T-helper 2 cell treated with Interferon-gamma antibody and Interleukin-4, amounts not matched to agents 100 ng/mL and 5 ng/mL, for 36 hours (primary cell): ENCODE results near the gene C22orf39. TPM values are rescaled to one million over a fixed set of nuclear protein-coding genes. Genes with fewer than 3 reads are reported as not detected.
"Not testable (repeated sequence)": the region's sequence is repeated elsewhere in the genome, so short reads cannot be mapped to it uniquely, and the experiment has no call there.

Experiments
- intact Hi-C: fragments of 100-400 bp; cut with micrococcal nuclease; formaldehyde crosslinking; loops from one replicate; pipeline ENCODE4 v1.15.1; 2023
- total RNA-seq: library from RNA; stranded (reverse); gene quantifications from 2 replicates; pipeline ENCODE4 v1.2.3, GENCODE V29; 2022

C22orf39 gene
- total RNA-seq, 1 donor from 2014 or later: 27.4 TPM

GRCh38 chr22:19455585-19456370 is 8.3 kb upstream of the C22orf39 start:
- intact Hi-C loops: no loop called here

DNA sequence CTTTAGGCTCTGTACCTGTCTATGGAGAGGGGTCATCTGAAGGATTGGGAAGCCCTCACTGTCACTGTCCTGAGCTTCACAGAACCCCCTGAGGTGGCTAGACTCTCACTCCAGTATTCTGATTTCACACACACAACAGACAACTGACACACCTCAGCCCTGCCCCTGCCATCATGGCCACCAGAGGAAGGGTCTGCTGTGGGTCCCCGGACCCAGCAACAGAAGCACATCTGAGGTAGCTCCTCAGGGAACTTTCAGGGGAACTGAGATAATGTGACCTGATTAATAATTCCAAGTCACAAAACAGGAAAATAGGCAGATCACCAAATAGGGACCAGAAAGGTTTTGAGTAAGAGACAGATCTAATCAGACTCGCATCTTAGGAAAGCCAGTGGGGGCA is 7.5 kb upstream of the C22orf39 start:
- intact Hi-C loops: no loop called here

- intact Hi-C loops: no loop called here
Measured at GRCh38 chr22:19454156-19454555, 6.6 kb upstream of the C22orf39 start.

- intact Hi-C loops: no loop called here
Measured at GRCh38 chr22:19453718-19454117, 6.2 kb upstream of the C22orf39 start.

DNA sequence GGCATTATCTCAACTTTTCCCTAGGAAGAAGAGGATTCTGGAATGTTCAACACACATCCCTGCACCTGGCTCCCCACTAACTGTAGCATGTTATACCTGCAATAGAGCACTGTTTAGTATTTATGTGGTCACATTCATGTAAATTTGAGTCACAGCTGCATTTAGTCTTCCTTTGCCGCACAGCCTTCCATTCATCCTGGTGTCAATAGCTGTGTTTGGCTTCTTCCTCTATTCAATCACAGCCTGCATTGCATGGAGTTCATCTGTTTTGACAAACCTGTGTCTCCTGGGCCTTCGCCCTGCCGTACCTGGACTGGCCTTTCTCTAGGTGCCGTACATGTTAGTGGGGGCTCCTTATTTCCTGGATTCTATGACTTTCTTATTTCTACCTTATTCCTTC is 4.1 kb upstream of the C22orf39 start:
- intact Hi-C loops: no loop called here

GRCh38 chr22:19450363-19451175 is 3.1 kb upstream of the C22orf39 start:
- intact Hi-C loops: no loop called here

GRCh38 chr22:19449422-19449767 is 1.9 kb upstream of the C22orf39 start:
- intact Hi-C loops: loop anchor here (10.0 kb wide), 1 partner anchor 405 kb away; the partner anchor contains the start of genes GNB1L and RTL10

DNA sequence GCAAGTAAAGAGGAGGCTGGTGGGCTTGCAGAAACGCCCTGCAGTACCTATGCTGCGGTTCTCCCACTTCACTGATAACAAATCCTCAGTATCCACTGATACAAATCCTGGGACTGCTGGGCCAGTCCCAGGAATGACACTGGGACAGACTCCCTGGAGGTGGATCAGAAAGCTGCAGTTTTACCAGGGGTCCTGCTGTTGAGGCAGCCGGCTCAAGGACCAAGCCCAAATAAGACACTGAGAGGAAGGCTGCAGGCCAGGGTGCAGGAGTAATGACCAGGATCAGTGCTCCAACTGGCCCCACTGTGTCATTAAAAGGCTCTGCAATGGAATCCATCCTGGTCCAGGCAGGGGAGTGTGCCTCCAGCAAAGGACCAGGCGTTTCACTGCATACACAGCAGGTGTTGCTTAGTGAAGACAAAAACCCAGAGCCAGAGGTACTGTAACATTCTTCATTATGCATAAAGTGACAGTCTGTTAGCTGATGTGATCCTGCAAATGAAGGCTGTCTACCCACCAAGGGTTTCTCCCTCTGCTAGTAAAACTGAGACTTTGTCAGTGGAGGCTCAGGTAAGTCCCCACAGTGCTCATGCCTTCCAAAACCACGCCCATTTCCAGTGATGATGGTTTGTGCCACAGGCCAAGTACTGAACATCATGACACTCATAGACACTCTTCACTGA is 1.4 kb upstream of the C22orf39 start:
- intact Hi-C loops: loop anchor here (10.0 kb wide), 1 partner anchor 406 kb away; the partner anchor contains the start of genes GNB1L and RTL10

DNA sequence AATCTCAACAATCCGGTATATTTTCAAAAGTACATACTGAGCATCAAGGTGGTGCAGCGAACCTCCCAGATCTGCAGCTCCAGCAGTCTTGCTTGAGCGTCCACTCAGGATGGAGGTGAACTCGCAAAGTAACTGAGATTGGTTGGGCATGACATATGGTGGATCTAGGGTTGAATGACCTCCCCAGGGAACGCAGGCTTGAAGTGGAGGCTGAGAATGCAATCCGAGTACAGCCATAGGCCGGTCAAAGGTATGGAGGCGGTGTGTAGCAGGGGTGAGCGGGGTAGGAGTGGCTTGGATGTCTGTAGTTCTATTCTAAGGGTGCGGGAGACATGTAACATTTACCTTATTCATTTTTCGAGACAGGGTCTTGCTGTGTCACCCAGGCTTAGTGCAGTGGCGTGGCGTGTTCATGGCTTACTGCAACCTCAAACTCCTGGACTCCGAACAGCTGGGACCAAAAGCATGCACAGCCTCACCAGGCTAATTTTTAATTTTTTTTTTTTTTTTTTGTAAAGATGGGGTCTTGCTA is 631 bp upstream of the C22orf39 start:
- intact Hi-C loops: loop anchor here (10.0 kb wide), 1 partner anchor 407 kb away; the partner anchor contains the start of genes GNB1L and RTL10

DNA sequence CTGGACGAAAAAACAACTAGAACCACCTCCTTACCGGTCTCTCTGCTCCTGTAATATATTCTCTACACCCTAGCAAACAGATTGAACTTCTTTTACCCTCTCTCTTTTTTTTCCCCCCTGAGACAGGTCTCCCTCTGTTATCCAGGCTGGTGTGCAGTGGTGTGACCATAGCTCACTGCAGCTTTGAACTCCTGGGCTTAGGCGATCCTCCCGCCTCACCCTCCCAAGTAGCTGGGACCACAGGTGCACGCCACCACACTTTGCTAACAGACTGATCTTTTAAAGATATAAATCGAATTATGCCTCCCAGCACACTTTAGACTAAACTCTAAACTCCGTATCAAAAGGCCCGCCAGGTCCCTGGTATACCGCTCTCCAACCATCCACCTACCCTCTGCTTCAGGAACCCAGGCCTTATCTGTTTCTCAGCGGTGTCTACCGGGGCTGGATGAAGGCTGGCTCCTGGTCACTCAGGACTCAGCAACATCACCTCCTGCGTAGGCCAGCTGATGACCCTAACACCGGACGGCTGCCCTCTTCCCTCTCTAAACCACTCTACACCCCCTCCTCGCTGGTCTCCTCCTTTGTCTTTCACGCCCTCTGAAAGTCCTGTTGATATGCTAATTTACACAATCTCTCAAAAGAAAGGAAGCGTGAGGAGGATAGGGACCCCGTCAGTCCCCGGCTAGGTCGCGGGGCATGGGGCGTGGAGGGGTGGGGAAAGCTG is 745 bp downstream of the C22orf39 start:
- intact Hi-C loops: loop anchor here (1.0 to 10.0 kb wide), 5 partner anchors 14 to 408 kb away; partner anchors contain the start of genes CDC45, ESS2, GNB1L and MRPL40

GRCh38 chr22:19445279-19445982 is 2.1 kb downstream of the C22orf39 start:
- intact Hi-C loops: loop anchor here (10.0 kb wide), 1 partner anchor 409 kb away; the partner anchor contains the start of genes GNB1L and RTL10

DNA sequence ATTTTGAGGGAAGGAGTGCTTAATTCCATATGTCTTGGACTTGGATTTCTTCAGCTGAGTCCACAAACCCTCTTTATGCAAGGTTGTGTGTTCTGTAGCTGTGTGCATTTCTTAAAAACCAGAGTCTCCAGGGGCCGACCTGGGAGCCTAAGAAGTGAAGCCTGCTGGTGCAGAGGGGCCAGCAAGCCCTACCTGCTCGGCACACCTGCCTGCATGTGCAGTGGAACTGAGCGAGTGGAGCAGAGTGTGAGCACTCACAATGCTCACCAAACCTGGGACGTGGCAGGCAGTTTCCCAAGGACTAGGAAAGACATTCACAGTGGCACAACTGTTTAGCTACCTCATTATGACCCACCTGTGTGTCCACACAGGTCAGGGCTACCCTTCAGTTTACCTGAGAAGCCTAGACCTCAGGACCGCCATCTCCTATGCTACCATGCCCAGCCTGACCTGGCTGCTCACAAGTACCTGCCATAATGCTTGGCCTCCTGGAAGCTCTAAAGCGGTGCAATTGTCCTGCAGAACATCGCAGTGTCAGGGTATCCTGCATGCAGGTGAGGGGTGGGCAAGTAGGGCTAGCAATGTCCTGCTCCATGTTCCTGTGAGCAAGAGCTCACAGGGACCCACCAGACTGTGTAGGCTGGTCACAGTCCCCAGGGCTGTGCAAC is 3.8 kb downstream of the C22orf39 start:
- intact Hi-C loops: loop anchor here (10.0 kb wide), 1 partner anchor 411 kb away; the partner anchor contains the start of genes GNB1L and RTL10

- intact Hi-C loops: loop anchor here (10.0 kb wide), 1 partner anchor 413 kb away; the partner anchor contains the start of genes GNB1L and RTL10
Measured at GRCh38 chr22:19442166-19442565, 5.3 kb downstream of the C22orf39 start.

DNA sequence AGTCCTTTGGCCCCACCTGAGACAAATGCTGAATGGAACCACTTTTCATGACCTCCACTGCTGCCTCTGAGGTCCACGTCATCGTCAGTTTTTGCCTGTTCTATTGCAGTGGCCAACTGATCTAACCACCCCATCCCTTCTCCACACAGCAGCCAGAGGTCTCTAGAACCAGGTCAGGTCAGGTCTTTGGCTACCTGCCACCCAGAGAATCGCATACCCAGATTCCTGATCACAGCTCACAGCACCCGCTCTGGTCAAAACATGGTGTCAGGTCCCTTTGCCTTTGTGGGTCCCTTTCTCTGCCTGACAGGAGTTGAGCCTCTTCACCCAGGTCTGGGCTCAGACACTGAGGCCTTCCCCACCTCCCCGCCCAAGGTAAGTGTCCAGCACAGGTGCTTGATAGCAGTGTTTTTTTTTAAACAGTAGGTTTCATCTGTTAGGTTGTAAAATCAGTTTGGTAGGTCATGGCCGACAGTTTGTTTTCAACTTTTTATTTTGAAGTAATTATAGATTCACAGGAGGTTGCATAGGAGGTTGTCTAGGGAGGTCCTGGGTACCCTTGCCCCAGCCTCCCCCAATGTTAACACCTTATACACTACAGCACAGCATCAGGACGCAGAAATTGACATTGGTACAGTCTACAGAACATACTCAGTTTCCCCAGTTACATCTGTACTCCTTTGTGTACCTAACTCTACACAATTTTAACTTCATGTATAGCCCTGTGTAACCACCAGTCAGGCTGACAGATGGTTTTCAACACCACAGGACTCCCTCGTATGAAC is 6.9 kb downstream of the C22orf39 start:
- intact Hi-C loops: loop anchor here (10.0 kb wide), 1 partner anchor 414 kb away; the partner anchor contains the start of genes GNB1L and RTL10

DNA sequence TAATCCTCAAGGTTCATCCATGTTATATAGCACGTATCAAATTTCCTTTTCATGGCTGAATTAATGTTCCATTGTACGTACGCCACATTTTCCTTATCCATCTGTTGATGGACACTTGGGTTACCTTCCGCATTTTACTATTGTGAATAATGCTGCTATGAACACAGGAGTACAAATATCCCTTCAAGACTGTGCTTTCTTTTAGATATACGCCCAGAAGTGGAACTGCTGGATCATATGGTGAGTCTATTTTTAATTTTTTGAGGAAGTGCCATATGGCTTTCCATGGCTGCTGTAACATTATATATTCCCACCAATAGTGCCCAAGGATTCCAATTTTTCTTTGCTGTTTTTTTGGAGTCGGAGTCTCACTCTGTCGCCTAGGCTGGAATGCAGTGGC is 9.2 kb downstream of the C22orf39 start:
- intact Hi-C loops: no loop called here

GRCh38 chr22:19436444-19437161 is 10.9 kb downstream of the C22orf39 start:
- intact Hi-C loops: not testable (repeated sequence)

DNA sequence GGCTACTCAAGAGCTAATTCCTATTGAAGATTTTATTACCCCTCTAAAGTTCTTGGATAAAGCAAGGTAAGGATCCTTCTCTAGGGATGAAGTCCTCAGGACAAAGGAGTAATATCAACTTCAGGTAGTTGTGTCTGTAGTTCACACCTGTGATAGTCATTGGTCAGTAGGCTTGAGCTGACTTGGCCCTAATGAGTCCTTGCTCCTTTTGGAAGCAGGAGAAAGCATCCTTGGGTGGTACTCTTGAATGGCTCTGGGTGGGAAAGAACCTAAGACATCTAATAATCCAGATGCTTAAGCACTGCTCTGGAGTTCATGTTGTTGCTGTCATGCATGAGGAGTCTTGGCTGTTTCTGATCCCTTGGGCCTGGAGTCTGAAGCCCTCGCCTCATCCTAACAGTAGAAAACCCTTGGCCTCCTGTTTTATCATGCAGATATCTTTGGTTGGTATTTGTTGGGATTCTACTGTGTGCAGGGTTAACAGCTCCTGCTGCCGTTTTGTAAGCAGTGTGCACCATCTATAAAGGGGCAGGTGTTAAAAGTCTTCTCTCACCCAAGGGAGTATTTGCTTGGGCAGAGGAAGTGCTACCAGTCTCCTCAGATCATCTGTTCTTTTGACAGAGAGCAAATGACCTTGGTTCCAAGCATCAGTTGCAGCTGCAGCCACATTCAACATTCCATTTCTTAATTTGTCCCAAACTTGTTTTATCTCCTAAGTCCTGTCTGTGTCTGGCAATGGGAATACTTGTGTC is 12.5 kb downstream of the C22orf39 start:
- intact Hi-C loops: loop anchor here (5.0 kb wide), 1 partner anchor 143 kb away; the partner anchor contains the start of gene CLTCL1
